Measurements from ENCODE around the gene WDR77.

DNA sequence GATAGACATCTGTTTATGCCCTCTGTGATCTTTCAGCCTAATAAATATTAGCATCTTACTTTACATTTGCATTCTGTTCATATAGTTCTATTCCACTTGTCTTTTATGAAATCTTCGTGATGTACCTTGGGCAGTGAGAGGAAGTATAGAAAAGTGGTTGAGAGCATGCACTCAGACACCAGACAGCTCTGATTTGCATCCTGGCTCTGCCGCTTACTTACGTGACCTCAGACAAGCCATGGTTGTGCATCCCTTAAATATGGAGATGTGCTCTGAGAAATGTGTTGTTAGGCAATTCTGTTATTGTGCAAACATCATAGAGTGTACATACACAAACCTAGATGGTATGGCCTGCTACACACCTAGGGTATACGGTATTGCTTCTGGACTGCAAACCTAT lies 44.5 kb downstream of the WDR77 start:
- TF ChIP-seq, protein P1, sequence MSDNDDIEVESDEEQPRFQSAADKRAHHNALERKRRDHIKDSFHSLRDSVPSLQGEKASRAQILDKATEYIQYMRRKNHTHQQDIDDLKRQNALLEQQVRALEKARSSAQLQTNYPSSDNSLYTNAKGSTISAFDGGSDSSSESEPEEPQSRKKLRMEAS (IDR thresholded peaks at IDR 0.05): no peak
- no peak for TF ChIP-seq FOXM1 (IDR thresholded peaks at IDR 0.05; ENCODE audit: borderline replicate concordance, low read depth)
- no peak for TF ChIP-seq NFIC (IDR thresholded peaks at IDR 0.05)
- TF ChIP-seq EP300 (IDR thresholded peaks at IDR 0.05; ENCODE audit: borderline replicate concordance): no peak
- no peak for TF ChIP-seq CREB1 (IDR thresholded peaks at IDR 0.05; ENCODE audit: low read depth)
- no peak for TF ChIP-seq RAD21 (IDR thresholded peaks at IDR 0.05; ENCODE audit: low read depth)
- TF ChIP-seq CEBPB (IDR thresholded peaks at IDR 0.05): no peak
- no peak for TF ChIP-seq TCF12 (IDR thresholded peaks at IDR 0.05; ENCODE audit: low read depth)
- no peak for TF ChIP-seq ZBTB7A (IDR thresholded peaks at IDR 0.05; ENCODE audit: low read depth)
- no peak for TF ChIP-seq REST (IDR thresholded peaks at IDR 0.05; ENCODE audit: low read depth)
- no peak for TF ChIP-seq TAF1 (IDR thresholded peaks at IDR 0.05; ENCODE audit: low read depth)
- TF ChIP-seq EGR1 (IDR thresholded peaks at IDR 0.05): no peak
